CD4-positive, CD25-positive, alpha-beta regulatory T cell (primary cell): Measurements from ENCODE around the gene KCNE1. TPM values are rescaled to one million over a fixed set of nuclear protein-coding genes. Genes with fewer than 3 reads are reported as not detected.
"Not testable (repeated sequence)": the region's sequence is repeated elsewhere in the genome, so short reads cannot be mapped to it uniquely, and the experiment has no call there.

Experiments used
- ATAC-seq, 2 donors: fragments of 150-1000 bp; cut with Tn5 transposase; one replicate each; pipeline ENCODE4 v1.10.0; 2021; ENCODE audit warnings: low read depth in 2 of 2, moderate number of reproducible peaks in 2 of 2, moderate library complexity in 1 of 2
- DNase-seq, 3 donors: peaks; one replicate each; pipeline versions ENCODE4 v3.0.0 to v3.0.0-alpha.2; 2012 to 2022; ENCODE audit warnings: mixed read lengths in 1 of 3
- H3K27ac ChIP-seq: one replicate; pipeline ENCODE4 v1.7.0; 2013; ENCODE audit warnings: mild to moderate bottlenecking, low read length; ENCODE audit not compliant: insufficient read depth, poor library complexity, severe bottlenecking
- H3K27me3 ChIP-seq: one replicate; pipeline ENCODE4 v1.7.0; 2013; ENCODE audit warnings: low read length; ENCODE audit not compliant: control insufficient read depth, insufficient read depth
- H3K36me3 ChIP-seq: one replicate; pipeline ENCODE4 v1.7.0; 2013; ENCODE audit warnings: mild to moderate bottlenecking, low read length, moderate library complexity; ENCODE audit not compliant: control insufficient read depth, insufficient read depth
- H3K4me1 ChIP-seq: 2 replicates; pipeline ENCODE4 v1.7.0; 2013; ENCODE audit warnings: mild to moderate bottlenecking, low read length; ENCODE audit not compliant: insufficient read depth, control insufficient read depth, poor library complexity, severe bottlenecking
- H3K4me3 ChIP-seq: one replicate; pipeline ENCODE4 v1.7.0; 2013; ENCODE audit warnings: low read depth, mild to moderate bottlenecking, low read length, moderate library complexity
- H3K9me3 ChIP-seq, 2 experiments: 1 replicate in 1 of 2; 2 replicates in 1 of 2; pipeline ENCODE4 v1.7.0; 2013; ENCODE audit warnings: low read length in 2 of 2, mild to moderate bottlenecking in 1 of 2, moderate library complexity in 1 of 2; ENCODE audit not compliant: control insufficient read depth in 2 of 2
- H3K27ac Mint-ChIP-seq, 3 donors: one replicate each; pipeline ENCODE4 v1.8.0; 2020 to 2022; ENCODE audit warnings: mild to moderate bottlenecking in 3 of 3, mixed read lengths in 3 of 3, moderate library complexity in 2 of 3
- H3K27me3 Mint-ChIP-seq: one replicate; pipeline ENCODE4 v1.8.0; 2022; ENCODE audit warnings: mild to moderate bottlenecking, mixed read lengths
- H3K36me3 Mint-ChIP-seq: one replicate; pipeline ENCODE4 v1.8.0; 2020; ENCODE audit warnings: mixed read lengths
- H3K4me1 Mint-ChIP-seq, 4 donors: one replicate each; pipeline ENCODE4 v1.8.0; 2020 to 2022; ENCODE audit warnings: mixed read lengths in 4 of 4, mild to moderate bottlenecking in 1 of 4
- H3K4me3 Mint-ChIP-seq, 4 donors: one replicate each; pipeline ENCODE4 v1.8.0; 2020 to 2022; ENCODE audit warnings: mild to moderate bottlenecking in 4 of 4, mixed read lengths in 4 of 4, moderate library complexity in 3 of 4
- H3K9me3 Mint-ChIP-seq, 7 donors: one replicate each; pipeline ENCODE4 v1.8.0; 2020 to 2022; ENCODE audit warnings: mixed read lengths in 7 of 7, mild to moderate bottlenecking in 3 of 7, moderate library complexity in 2 of 7
- polyA plus RNA-seq, 4 donors: library from polyadenylated mRNA; unstranded; fragments of 300-500 nt; fragmentation: Illumina TruSeq; gene quantifications; one replicate each; pipeline ENCODE4 v1.2.3, GENCODE V29; 2021
- total RNA-seq: library from RNA; stranded (reverse); gene quantifications from one replicate; pipeline ENCODE4 v1.2.3, GENCODE V29; 2022

KCNE1 gene
- total and polyA plus RNA-seq, 5 donors from 2014 or later: 0.49 TPM; not detected in 4

- Mint-ChIP-seq H3K4me3 (no peak overlapping the region), H3K9me3 (peaks cover 0 to 5% (median 0%) of the 10 kb centered on the region in 7 donors), H3K27ac (no peak overlapping the region), H3K4me1 (no peaks in the 10 kb centered on the region), H3K27me3 (peaks cover 13% of the 10 kb centered on the region), H3K36me3 (no peaks in the 10 kb centered on the region)
- Histone ChIP-seq H3K27ac (no peak overlapping the region), H3K9me3 (no peaks in the 10 kb centered on the region), H3K4me1 (no peaks in the 10 kb centered on the region), H3K27me3 (peaks cover 7% of the 10 kb centered on the region), H3K36me3 (no peaks in the 10 kb centered on the region), H3K4me3 (no peak overlapping the region)
- ATAC-seq: no peak
- no peak for DNase-seq
Measured at GRCh38 chr21:34504595-34504994, 7.4 kb downstream of the KCNE1 start.

- H3K36me3 ChIP-seq: no peaks in the 10 kb centered on the region
- no peaks in the 10 kb centered on the region for H3K4me1 ChIP-seq
- no peak overlapping the region for H3K27ac ChIP-seq
- no peak overlapping the region for H3K27ac Mint-ChIP-seq
- peaks cover 0 to 20% (median 6%) of the 10 kb centered on the region in 7 donors for H3K9me3 Mint-ChIP-seq
- H3K4me3 ChIP-seq: no peak overlapping the region
- ATAC-seq (no peak), DNase-seq (no peak)
- H3K27me3 Mint-ChIP-seq: peaks cover 18% of the 10 kb centered on the region
- no peaks in the 10 kb centered on the region for H3K36me3 Mint-ChIP-seq
- H3K4me3 Mint-ChIP-seq: no peak overlapping the region
- H3K9me3 ChIP-seq: peaks cover 0 to 12% of the 10 kb centered on the region in 2 experiments
- no peaks in the 10 kb centered on the region for H3K4me1 Mint-ChIP-seq
- H3K27me3 ChIP-seq: peaks cover 7% of the 10 kb centered on the region
Measured at GRCh38 chr21:34502480-34503106, 9.4 kb downstream of the KCNE1 start.

- H3K36me3 ChIP-seq: no peaks in the 10 kb centered on the region
- peaks cover 4 to 21% of the 10 kb centered on the region in 2 experiments for H3K9me3 ChIP-seq
- H3K4me3 ChIP-seq: no peak overlapping the region
- Mint-ChIP-seq H3K4me3 (no peak overlapping the region), H3K36me3 (peaks cover 2% of the 10 kb centered on the region), H3K27me3 (peaks cover 21% of the 10 kb centered on the region), H3K27ac (no peak overlapping the region), H3K4me1 (no peaks in the 10 kb centered on the region), H3K9me3 (peaks cover 2 to 28% (median 10%) of the 10 kb centered on the region in 7 donors)
- no peak for DNase-seq
- H3K27me3 ChIP-seq: peaks cover 7% of the 10 kb centered on the region
- no peak overlapping the region for H3K27ac ChIP-seq
- ATAC-seq: no peak
- no peaks in the 10 kb centered on the region for H3K4me1 ChIP-seq
Measured at GRCh38 chr21:34501716-34502115, 10.3 kb downstream of the KCNE1 start.

- ATAC-seq: no peak
- Histone ChIP-seq H3K4me1 (no peaks in the 10 kb centered on the region), H3K9me3 (peaks cover 4 to 21% of the 10 kb centered on the region in 2 experiments), H3K4me3 (no peak overlapping the region), H3K27me3 (peaks cover 7% of the 10 kb centered on the region), H3K27ac (no peak overlapping the region), H3K36me3 (no peaks in the 10 kb centered on the region)
- no peak overlapping the region for H3K4me3 Mint-ChIP-seq
- no peak overlapping the region for H3K27ac Mint-ChIP-seq
- H3K36me3 Mint-ChIP-seq: peaks cover 5% of the 10 kb centered on the region
- H3K9me3 Mint-ChIP-seq: peaks cover 2 to 37% (median 12%) of the 10 kb centered on the region in 7 donors
- no peaks in the 10 kb centered on the region for H3K4me1 Mint-ChIP-seq
- peaks cover 19% of the 10 kb centered on the region for H3K27me3 Mint-ChIP-seq
- no peak for DNase-seq
Measured at GRCh38 chr21:34500191-34500590, 11.8 kb downstream of the KCNE1 start.

- Mint-ChIP-seq H3K4me3 (no peak overlapping the region), H3K36me3 (peaks cover 5% of the 10 kb centered on the region), H3K4me1 (no peaks in the 10 kb centered on the region), H3K27me3 (peaks cover 19% of the 10 kb centered on the region), H3K9me3 (peaks cover 2 to 37% (median 12%) of the 10 kb centered on the region in 7 donors), H3K27ac (no peak overlapping the region)
- H3K4me1 ChIP-seq: no peaks in the 10 kb centered on the region
- peaks cover 4 to 21% of the 10 kb centered on the region in 2 experiments for H3K9me3 ChIP-seq
- no peak overlapping the region for H3K4me3 ChIP-seq
- peaks cover 2% of the 10 kb centered on the region for H3K27me3 ChIP-seq
- H3K27ac ChIP-seq: no peak overlapping the region
- no peaks in the 10 kb centered on the region for H3K36me3 ChIP-seq
- ATAC-seq (no peak), DNase-seq (no peak)
Measured at GRCh38 chr21:34499116-34499515, 12.9 kb downstream of the KCNE1 start.

GRCh38 chr21:34498623-34499022, 13.4 kb downstream of the KCNE1 start:
- peaks cover 2% of the 10 kb centered on the region for H3K27me3 ChIP-seq
- H3K4me3 ChIP-seq: no peak overlapping the region
- H3K36me3 Mint-ChIP-seq: peaks cover 5% of the 10 kb centered on the region
- H3K9me3 Mint-ChIP-seq: peaks cover 2 to 37% (median 12%) of the 10 kb centered on the region in 7 donors
- H3K4me1 ChIP-seq: no peaks in the 10 kb centered on the region
- peaks cover 19% of the 10 kb centered on the region for H3K27me3 Mint-ChIP-seq
- ATAC-seq (no peak), DNase-seq (no peak)
- H3K27ac Mint-ChIP-seq: no peak overlapping the region
- no peaks in the 10 kb centered on the region for H3K36me3 ChIP-seq
- H3K4me3 Mint-ChIP-seq: no peak overlapping the region
- H3K9me3 ChIP-seq: peaks cover 4 to 21% of the 10 kb centered on the region in 2 experiments
- no peaks in the 10 kb centered on the region for H3K4me1 Mint-ChIP-seq
- H3K27ac ChIP-seq: no peak overlapping the region

- H3K4me1 ChIP-seq, H3K9me3 Mint-ChIP-seq, H3K27me3 Mint-ChIP-seq, ATAC-seq, H3K27ac Mint-ChIP-seq, H3K36me3 ChIP-seq, H3K9me3 ChIP-seq, H3K4me3 ChIP-seq, H3K4me1 Mint-ChIP-seq, H3K36me3 Mint-ChIP-seq, DNase-seq, H3K4me3 Mint-ChIP-seq, H3K27me3 ChIP-seq, H3K27ac ChIP-seq: not testable (repeated sequence)
Measured at GRCh38 chr21:34483854-34484253, 28.2 kb downstream of the KCNE1 start.

GRCh38 chr21:34483435-34483834, 28.6 kb downstream of the KCNE1 start:
- not testable (repeated sequence) for H3K9me3 Mint-ChIP-seq, H3K36me3 Mint-ChIP-seq, H3K4me1 Mint-ChIP-seq, DNase-seq, H3K4me3 Mint-ChIP-seq, H3K4me1 ChIP-seq, H3K36me3 ChIP-seq, H3K27me3 ChIP-seq, H3K4me3 ChIP-seq, H3K27me3 Mint-ChIP-seq, H3K27ac ChIP-seq, ATAC-seq, H3K9me3 ChIP-seq, H3K27ac Mint-ChIP-seq
